DND-41 (cell line): ENCODE data around the gene R3HDM4.

Experiments
- CTCF ChIP-seq: IDR thresholded peaks from 2 replicates; pipeline ENCODE4 v1.5.1; 2012; ENCODE audit warnings: borderline replicate concordance, low read length, moderate library complexity, mild to moderate bottlenecking; ENCODE audit not compliant: poor library complexity, severe bottlenecking; ENCODE audit errors: extremely low read depth
- EZH2 ChIP-seq: IDR thresholded peaks from 3 replicates; pipeline ENCODE4 v1.6.1; 2012; ENCODE audit warnings: borderline replicate concordance, low read depth, mild to moderate bottlenecking, moderate library complexity, low read length, inconsistent platforms; ENCODE audit not compliant: severe bottlenecking

- TF ChIP-seq CTCF (no peak), EZH2 (no peak)
These were observed 46.2 kb downstream of the R3HDM4 start for GRCh38 chr19:866769-867300.
